ENCODE measurements around the gene CAPN5.

CAPN5 gene

GRCh38 chr11:77153276-77154185, 86.8 kb downstream of the CAPN5 start:
- no peak for DNase-seq

- no peak for DNase-seq
These were observed 87.8 kb downstream of the CAPN5 start for GRCh38 chr11:77154381-77155081.

GRCh38 chr11:77155082-77155475, 88.3 kb downstream of the CAPN5 start:
- DNase-seq = no peak

GRCh38 chr11:77155556-77156130, 88.9 kb downstream of the CAPN5 start:
- no peak for DNase-seq

GRCh38 chr11:77156396-77157195, 89.8 kb downstream of the CAPN5 start:
- DNase-seq = no peak

- no peak for DNase-seq
These were observed 91.4 kb downstream of the CAPN5 start for GRCh38 chr11:77158041-77158695.

- DNase-seq = no peak
These were observed 92.6 kb downstream of the CAPN5 start for GRCh38 chr11:77159219-77159936.

GRCh38 chr11:77159937-77160495, 93.2 kb downstream of the CAPN5 start:
- DNase-seq = no peak

- no peak for DNase-seq
These were observed 96.5 kb downstream of the CAPN5 start for GRCh38 chr11:77163271-77163670.

- DNase-seq = no peak
These were observed 98.3 kb downstream of the CAPN5 start for GRCh38 chr11:77165066-77165465.

GRCh38 chr11:77166021-77166420, 99.2 kb downstream of the CAPN5 start:
- no peak for DNase-seq

GRCh38 chr11:77167111-77167626, 100.4 kb downstream of the CAPN5 start:
- DNase-seq = no peak

- no peak for DNase-seq
These were observed 101.0 kb downstream of the CAPN5 start for GRCh38 chr11:77167791-77168190.

- no peak for DNase-seq
These were observed 103.3 kb downstream of the CAPN5 start for GRCh38 chr11:77170107-77170506.

GRCh38 chr11:77171254-77171653, 104.5 kb downstream of the CAPN5 start:
- no peak for DNase-seq

- DNase-seq = no peak
These were observed 105.3 kb downstream of the CAPN5 start for GRCh38 chr11:77171885-77172665.

- DNase-seq = no peak
These were observed 105.9 kb downstream of the CAPN5 start for GRCh38 chr11:77172666-77172982.

- DNase-seq = no peak
These were observed 106.7 kb downstream of the CAPN5 start for GRCh38 chr11:77173494-77173893.

- DNase-seq = no peak
These were observed 107.8 kb downstream of the CAPN5 start for GRCh38 chr11:77174559-77174958.
